Stimulated activated CD8-positive, alpha-beta memory T cell treated with anti-CD3 and anti-CD28 coated beads, Interleukin-2, amount 100 ng/mL, for 48 hours (primary cell): ENCODE measurements around the gene P2RX6.
A peak's percentile ranks its signal among the peaks of the same experiment; 100 is the strongest.
"Not testable (repeated sequence)": the region's sequence is repeated elsewhere in the genome, so short reads cannot be mapped to it uniquely, and the experiment has no call there.

Experiments
- DNase-seq, 2 donors: peaks; one replicate each; pipeline ENCODE4 v3.0.0-alpha.2; 2020; ENCODE audit warnings: low read depth in 2 of 2

The P2RX6 gene

DNA sequence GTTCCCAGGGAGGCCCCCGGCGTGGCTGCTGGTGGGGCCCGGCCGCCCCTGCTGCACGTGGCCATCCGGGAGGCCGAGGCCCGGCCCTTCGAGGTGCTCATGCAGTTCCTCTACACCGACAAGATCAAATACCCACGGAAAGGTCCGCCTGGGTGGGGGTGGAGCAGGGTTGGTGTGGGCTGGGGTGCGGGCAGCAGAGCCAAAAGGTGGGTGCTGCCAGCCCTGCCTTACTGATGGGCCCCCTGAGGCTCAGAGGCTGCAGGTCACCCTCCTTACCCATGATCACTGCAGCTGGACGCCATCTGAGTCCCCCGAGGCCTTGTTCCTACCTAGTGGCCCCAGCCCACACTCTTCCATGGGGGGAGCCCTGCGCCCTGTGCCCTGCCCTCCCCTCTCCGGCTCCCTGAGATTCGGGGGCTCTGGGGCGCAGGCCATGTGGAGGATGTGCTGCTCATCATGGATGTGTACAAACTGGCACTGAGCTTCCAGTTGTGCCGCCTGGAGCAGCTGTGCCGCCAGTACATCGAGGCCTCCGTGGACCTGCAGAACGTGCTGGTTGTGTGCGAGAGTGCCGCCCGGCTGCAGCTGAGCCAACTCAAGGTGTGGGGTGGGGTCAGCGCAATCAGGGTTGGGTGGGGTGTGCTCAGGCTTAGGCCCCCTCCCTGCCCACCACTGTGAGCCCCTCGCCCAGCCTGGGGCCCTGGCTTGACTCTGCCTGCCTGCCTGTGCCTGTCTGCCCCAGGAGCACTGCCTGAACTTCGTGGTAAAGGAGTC is 20.6 kb upstream of the P2RX6 start:
- no peak for DNase-seq

- no peak for DNase-seq
Measured at GRCh38 chr22:20994902-20995241, 20.1 kb upstream of the P2RX6 start.

GRCh38 chr22:20995329-20996030 is 19.5 kb upstream of the P2RX6 start:
- no peak for DNase-seq

DNA sequence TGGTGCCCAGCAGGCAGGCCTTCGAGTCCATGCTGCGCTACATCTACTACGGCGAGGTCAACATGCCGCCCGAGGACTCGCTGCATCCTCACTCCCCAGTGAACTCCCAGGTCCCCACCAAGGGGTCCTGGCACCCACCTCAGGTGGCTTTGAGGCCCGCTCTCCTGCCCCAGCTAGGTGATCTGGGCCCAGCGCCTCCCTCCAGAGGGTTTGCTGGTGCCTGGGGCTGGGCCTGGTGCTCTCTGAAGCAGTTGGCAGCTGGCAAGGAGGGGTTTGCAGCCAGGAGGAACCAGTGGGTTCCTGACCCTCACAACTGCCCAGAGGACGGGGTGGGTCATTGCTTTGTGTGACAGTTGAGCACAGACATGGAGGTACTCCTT is 18.9 kb upstream of the P2RX6 start:
- DNase-seq, result no peak

GRCh38 chr22:20996598-20997535 is 18.1 kb upstream of the P2RX6 start:
- DNase-seq, result no peak

DNA sequence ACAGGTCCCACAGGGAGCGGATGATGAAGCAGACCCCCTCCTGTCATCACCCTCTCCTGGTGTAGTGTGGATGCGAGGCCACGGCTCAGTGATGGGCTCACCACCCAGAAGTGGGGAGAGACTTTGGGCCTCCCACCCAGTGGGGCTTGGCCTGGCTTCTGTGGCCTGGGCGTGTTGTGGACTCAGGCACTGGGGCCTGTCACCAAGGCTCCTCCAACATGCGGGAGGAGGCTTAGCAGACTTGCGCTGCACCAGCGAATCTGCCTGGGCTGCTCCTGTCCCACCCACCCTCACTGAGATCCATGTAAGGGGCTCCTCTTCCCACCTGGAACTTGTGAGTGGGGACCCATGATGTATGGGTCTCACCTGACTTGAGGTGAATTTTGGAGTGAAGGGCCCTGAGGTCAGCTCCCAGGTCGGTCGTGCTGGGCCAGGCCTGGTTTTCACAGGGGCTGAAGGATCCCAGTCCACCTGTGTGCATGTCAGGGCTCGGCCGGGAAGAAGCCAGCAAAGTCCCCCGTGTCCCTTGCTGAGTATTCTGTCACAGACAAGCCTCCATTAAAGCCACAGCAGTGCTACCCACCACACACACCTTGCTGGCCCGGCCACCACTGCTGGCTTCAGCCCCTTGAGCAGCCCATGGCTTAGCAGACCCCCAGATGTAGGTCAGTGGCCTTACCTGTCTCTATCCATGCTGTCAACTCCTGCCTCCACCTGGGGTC is 17.3 kb upstream of the P2RX6 start:
- no peak for DNase-seq

- DNase-seq, result no peak
Measured at GRCh38 chr22:20998411-20999336, 16.3 kb upstream of the P2RX6 start.

DNA sequence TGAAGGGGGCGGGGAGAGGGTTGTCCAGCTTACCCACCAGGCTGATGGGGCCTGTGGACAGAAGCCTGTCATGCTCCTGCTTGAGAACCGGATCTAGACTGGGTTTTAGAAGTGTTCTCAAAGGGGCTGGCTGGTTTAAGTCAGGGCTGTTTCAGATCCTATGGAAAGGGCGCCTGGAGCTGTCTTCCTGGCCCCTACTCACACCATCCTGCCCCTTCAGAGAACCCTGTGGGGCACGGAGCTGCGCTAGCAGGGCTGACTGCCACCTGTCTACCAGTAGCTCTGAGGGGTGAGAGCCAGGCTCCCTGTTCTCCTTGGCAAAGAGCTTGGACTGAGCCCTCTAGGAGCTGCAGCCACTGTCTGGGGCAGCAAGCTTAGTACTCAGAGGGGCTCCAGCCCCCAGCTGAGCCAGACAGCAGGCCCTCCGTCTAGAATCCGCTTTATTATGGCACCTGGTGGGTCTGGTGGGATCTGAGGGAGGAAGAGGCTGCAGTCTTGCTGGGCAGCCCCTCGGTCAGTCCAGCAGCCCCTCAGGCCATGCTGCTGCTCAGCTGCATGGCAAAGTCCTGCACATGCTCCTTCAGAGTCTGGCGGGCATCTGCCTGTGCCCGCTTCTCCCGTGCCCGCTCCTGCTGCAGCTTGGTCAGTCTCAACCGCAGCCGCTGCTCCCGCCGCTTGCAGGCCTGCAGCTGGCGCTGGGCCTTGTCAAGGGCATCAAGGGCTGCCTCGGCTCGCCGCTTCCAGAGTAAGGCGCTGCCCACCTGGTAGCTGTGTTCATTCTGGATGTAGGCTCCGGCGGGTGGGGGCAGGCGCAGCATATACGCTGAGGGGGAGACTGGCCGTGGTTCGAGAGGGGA is 15.4 kb upstream of the P2RX6 start:
- DNase-seq, result no peak

GRCh38 chr22:21000207-21000986 is 14.6 kb upstream of the P2RX6 start:
- DNase-seq, result no peak

DNA sequence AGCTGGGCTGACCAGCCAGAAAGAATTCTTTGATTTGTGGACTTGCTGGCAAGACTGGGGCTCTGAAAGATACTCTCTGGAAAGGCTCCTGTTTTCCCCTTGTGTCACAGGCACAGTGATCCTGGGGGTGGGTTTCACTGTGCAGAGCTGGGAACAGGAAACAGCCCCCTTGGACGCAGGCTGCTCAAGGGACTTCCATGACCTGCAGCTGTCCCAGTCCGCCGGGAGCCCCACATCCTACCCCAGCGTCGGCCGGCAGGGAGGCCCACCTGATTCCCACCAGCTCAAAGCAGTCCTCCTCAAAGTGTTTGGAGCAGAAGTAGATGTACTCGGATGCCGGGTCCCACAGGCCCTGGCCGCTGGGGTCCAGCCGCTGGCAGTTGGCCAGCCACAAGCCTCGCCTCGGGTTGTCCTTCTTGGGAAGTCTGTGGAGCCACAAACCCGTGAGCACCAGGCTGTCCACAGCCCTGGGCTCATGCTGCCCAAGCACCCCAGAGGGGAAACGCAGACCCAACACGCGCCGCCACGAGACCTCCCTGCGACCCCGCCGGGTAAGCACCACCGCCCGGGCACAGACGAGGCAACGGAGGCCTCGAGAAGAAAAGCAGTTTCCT is 13.9 kb upstream of the P2RX6 start:
- DNase-seq, result no peak

DNA sequence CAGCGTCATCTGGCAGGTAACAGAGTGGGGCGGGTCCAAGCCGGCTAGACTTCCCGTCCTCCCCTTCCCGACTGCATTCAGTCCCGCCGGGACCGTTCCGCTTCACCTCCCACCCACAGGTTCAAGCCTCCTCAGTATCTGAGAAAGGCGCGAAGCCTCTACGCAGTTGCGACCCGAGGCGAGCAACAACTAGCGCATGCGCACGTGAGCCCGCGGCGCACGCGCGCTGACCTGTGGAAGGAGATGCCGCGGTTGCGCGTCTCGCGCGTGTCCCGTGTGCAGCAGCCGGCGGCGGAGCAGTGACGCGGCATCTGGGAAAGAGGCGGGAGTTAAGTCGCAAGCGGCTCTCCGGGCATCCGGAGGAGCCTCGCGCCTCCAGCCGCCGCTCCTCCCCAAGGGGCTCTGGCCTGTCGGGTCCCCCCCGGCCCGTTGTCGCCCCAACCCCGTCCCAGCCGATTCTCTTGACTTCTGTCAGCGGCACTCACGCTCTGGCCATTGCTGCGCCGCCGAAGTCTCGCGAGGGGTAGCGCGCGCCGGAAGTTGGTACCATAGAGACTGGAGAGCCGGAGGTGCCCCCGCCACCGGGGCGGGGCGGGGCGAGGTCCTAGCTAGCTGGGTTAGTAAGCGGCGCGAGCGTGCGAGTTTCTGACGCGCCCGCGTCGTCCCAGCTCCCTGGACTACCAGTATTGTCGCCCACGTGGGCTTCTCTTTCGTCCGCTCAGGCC is 13.2 kb upstream of the P2RX6 start, which contains the start of gene THAP7:
Gene THAP7, minus strand, starts transcription at position 518 of the 725 bp plus-strand sequence. Its CDS starts 207 bp downstream, at position 311.
- DNase-seq, result peak; percentile 92 to 98

GRCh38 chr22:21003782-21004181 is 11.2 kb upstream of the P2RX6 start:
- DNase-seq, result no peak

GRCh38 chr22:21009208-21009607 is 5.8 kb upstream of the P2RX6 start:
- not testable (repeated sequence) for DNase-seq

GRCh38 chr22:21009638-21010425 is 5.1 kb upstream of the P2RX6 start:
- no peak for DNase-seq

- no peak for DNase-seq
Measured at GRCh38 chr22:21010426-21011113, 4.4 kb upstream of the P2RX6 start.
